H1 (cell line): ENCODE measurements around the gene PSMD7. TPM values are rescaled to one million over a fixed set of nuclear protein-coding genes. Genes with fewer than 3 reads are reported as not detected.
A peak's percentile ranks its signal among the peaks of the same experiment; 100 is the strongest.

Experiments used
- CTCF ChIA-PET: fragments of 300-600 bp; sonication (Branson Sonifier 250); formaldehyde crosslinking; loops from one replicate; lab custom pipeline; 2021; ENCODE audit not compliant: partially characterized antibody; lab: Charles Lee
- POLR2A ChIA-PET: fragments of 300-600 bp; sonication (Branson Sonifier 250); formaldehyde crosslinking; loops from one replicate; lab custom pipeline; 2021; ENCODE audit warnings: inconsistent platforms; ENCODE audit not compliant: partially characterized antibody; lab: Charles Lee
- DNase-seq, 2 experiments: peaks; one replicate each; pipeline versions ENCODE4 v3.0.0 to v3.0.0-alpha.2; 2010 to 2022; ENCODE audit warnings: low spot score in 2 of 2, low read depth in 1 of 2, mixed read lengths in 1 of 2
- FAIRE-seq: peaks from 2 replicates; lab custom pipeline; 2011; peaks lifted over from hg19 to GRCh38; lab: Jason Lieb, UNC
- H2AFZ ChIP-seq: 2 replicates; pipeline ENCODE4 v1.8.1; 2012; ENCODE audit warnings: low read length, inconsistent platforms
- H2AK5ac ChIP-seq: 2 replicates; pipeline ENCODE4 v1.6.1; 2013; ENCODE audit warnings: low read depth, low read length
- H2BK120ac ChIP-seq: replicated peaks from 2 replicates; pipeline ENCODE3; 2013; ENCODE audit warnings: low read depth, low read length, inconsistent platforms
- H2BK12ac ChIP-seq: 2 replicates; pipeline ENCODE4 v1.6.1; 2013; ENCODE audit warnings: low read depth, low read length
- H2BK15ac ChIP-seq: 2 replicates; pipeline ENCODE4 v1.6.1; 2013; ENCODE audit warnings: low read length
- H2BK20ac ChIP-seq: 2 replicates; pipeline ENCODE4 v1.6.1; 2013; ENCODE audit warnings: low read length
- H2BK5ac ChIP-seq: 2 replicates; pipeline ENCODE4 v1.6.1; 2013; ENCODE audit warnings: low read depth, low read length
- H3K14ac ChIP-seq: 2 replicates; pipeline ENCODE4 v1.6.1; 2013; ENCODE audit warnings: inconsistent platforms; ENCODE audit not compliant: insufficient read length
- H3K18ac ChIP-seq: 2 replicates; pipeline ENCODE4 v1.6.1; 2013; ENCODE audit warnings: low read length; ENCODE audit errors: extremely low read depth
- H3K23ac ChIP-seq: 2 replicates; pipeline ENCODE4 v1.6.1; 2013; ENCODE audit warnings: inconsistent platforms; ENCODE audit not compliant: insufficient read length
- H3K23me2 ChIP-seq: 2 replicates; pipeline ENCODE4 v1.6.1; 2013; ENCODE audit warnings: low read depth, low read length
- H3K27ac ChIP-seq: 2 replicates; pipeline ENCODE4 v1.6.1; 2011; ENCODE audit warnings: low read depth, low read length, inconsistent platforms
- H3K27me3 ChIP-seq, 4 experiments: replicated peaks in 1 of 4; 1 replicate in 1 of 4; 2 replicates in 3 of 4; pipeline versions ENCODE4 v1.6.1 to v1.8.1; 2011 to 2013; ENCODE audit warnings: low read length in 3 of 4, mild to moderate bottlenecking in 3 of 4, inconsistent platforms in 2 of 4, mixed read lengths in 2 of 4, moderate library complexity in 1 of 4; ENCODE audit not compliant: control insufficient read depth in 3 of 4, insufficient read depth in 3 of 4; ENCODE audit errors: extremely low read depth in 1 of 4
- H3K36me3 ChIP-seq, 4 experiments: 2 replicates each; pipeline versions ENCODE4 v1.6.1 to v1.8.1; 2011 to 2013; ENCODE audit warnings: mild to moderate bottlenecking in 4 of 4, low read length in 3 of 4, moderate library complexity in 2 of 4, control low read depth in 1 of 4, inconsistent platforms in 1 of 4; ENCODE audit not compliant: insufficient read depth in 4 of 4, control insufficient read depth in 2 of 4
- H3K4ac ChIP-seq: replicated peaks from 2 replicates; pipeline ENCODE3; 2013; ENCODE audit warnings: low read length, low read depth, mixed read lengths, inconsistent platforms; ENCODE audit not compliant: insufficient read length
- H3K4me1 ChIP-seq, 4 experiments: replicated peaks in 1 of 4; 1 replicate in 1 of 4; 2 replicates in 3 of 4; pipeline versions ENCODE4 v1.6.1 to v1.8.1; 2011 to 2013; ENCODE audit warnings: low read length in 3 of 4, inconsistent platforms in 2 of 4, mixed read lengths in 1 of 4; ENCODE audit not compliant: insufficient read depth in 4 of 4, control insufficient read depth in 3 of 4
- H3K4me2 ChIP-seq, 2 experiments: 2 replicates each; pipeline versions ENCODE4 v1.6.1 to v1.8.1; 2011 to 2013; ENCODE audit warnings: low read depth in 2 of 2, low read length in 2 of 2, control low read depth in 1 of 2, inconsistent platforms in 1 of 2, mild to moderate bottlenecking in 1 of 2; ENCODE audit not compliant: insufficient read depth in 1 of 2
- H3K4me3 ChIP-seq, 4 experiments: fragments of 200-600, 300-600 bp in 1 of 4; sonication (generic), shearing (Covaris generic), sonication (Bioruptor Twin) in 1 of 4; 2 replicates each; pipeline versions ENCODE4 v1.5.1 to v1.8.1; 2011 to 2016; ENCODE audit warnings: low read length in 4 of 4, low read depth in 3 of 4, control low read depth in 2 of 4, inconsistent platforms in 2 of 4, mild to moderate bottlenecking in 2 of 4, mixed read lengths in 1 of 4, moderate library complexity in 1 of 4; ENCODE audit not compliant: insufficient read depth in 2 of 4; ENCODE audit errors: extremely low read depth in 1 of 4
- H3K56ac ChIP-seq: replicated peaks from 2 replicates; pipeline ENCODE3; 2013; ENCODE audit warnings: low read depth, mild to moderate bottlenecking, mixed read lengths, low read length, inconsistent platforms; ENCODE audit not compliant: insufficient read length
- H3K79me1 ChIP-seq: 2 replicates; pipeline ENCODE4 v1.6.1; 2013; ENCODE audit warnings: low read depth, low read length, control low read depth
- H3K79me2 ChIP-seq, 2 experiments: 2 replicates each; pipeline versions ENCODE4 v1.6.1 to v1.8.1; 2012 to 2013; ENCODE audit warnings: low read length in 2 of 2, mild to moderate bottlenecking in 2 of 2, inconsistent platforms in 1 of 2; ENCODE audit not compliant: insufficient read depth in 2 of 2, control insufficient read depth in 1 of 2
- H3K9ac ChIP-seq, 4 experiments: replicated peaks in 1 of 4; 1 replicate in 1 of 4; 2 replicates in 3 of 4; pipeline versions ENCODE4 v1.6.1 to v1.8.1; 2011 to 2013; ENCODE audit warnings: low read depth in 3 of 4, low read length in 3 of 4, control low read depth in 2 of 4, mild to moderate bottlenecking in 2 of 4, moderate library complexity in 2 of 4, inconsistent platforms in 1 of 4; ENCODE audit errors: extremely low read depth in 1 of 4
- H3K9me3 ChIP-seq, 2 experiments: 2 replicates each; pipeline versions ENCODE4 v1.6.1 to v1.8.1; 2012 to 2013; ENCODE audit warnings: mild to moderate bottlenecking in 2 of 2, moderate library complexity in 2 of 2, control low read depth in 1 of 2, inconsistent platforms in 1 of 2, low read depth in 1 of 2, low read length in 1 of 2, mixed read lengths in 1 of 2; ENCODE audit not compliant: insufficient read depth in 2 of 2
- H4K20me1 ChIP-seq, 2 experiments: replicated peaks in 1 of 2; 2 replicates each; pipeline versions ENCODE3 to v1.8.1; 2011 to 2013; ENCODE audit warnings: inconsistent platforms in 2 of 2, low read length in 2 of 2, mild to moderate bottlenecking in 1 of 2; ENCODE audit not compliant: insufficient read depth in 2 of 2, control insufficient read depth in 1 of 2
- H4K5ac ChIP-seq: 2 replicates; pipeline ENCODE4 v1.6.1; 2013; ENCODE audit warnings: low read length, low read depth, mixed read lengths, inconsistent platforms; ENCODE audit not compliant: insufficient read length
- H4K8ac ChIP-seq: 2 replicates; pipeline ENCODE4 v1.8.0; 2013; ENCODE audit warnings: mild to moderate bottlenecking, moderate library complexity, low read length, inconsistent platforms; ENCODE audit not compliant: insufficient read depth; ENCODE audit errors: extremely low read depth
- H4K91ac ChIP-seq: replicated peaks from 2 replicates; pipeline ENCODE3; 2013; ENCODE audit warnings: low read length, mixed read lengths, inconsistent platforms; ENCODE audit not compliant: insufficient read length
- CHD1 ChIP-seq: IDR thresholded peaks from 2 replicates; pipeline ENCODE4 v1.6.1; 2012; ENCODE audit warnings: low read depth, low read length, improper control_type of control experiment
- CHD2 ChIP-seq: IDR thresholded peaks from 2 replicates; pipeline ENCODE4 v1.6.1; 2012; ENCODE audit warnings: low read length, improper control_type of control experiment
- CREB1 ChIP-seq: IDR thresholded peaks from 2 replicates; pipeline ENCODE4 v1.6.1; 2012; ENCODE audit warnings: inconsistent platforms
- EZH2 ChIP-seq: fragments of 200-600 bp; sonication (generic); IDR thresholded peaks from 2 replicates; pipeline ENCODE4 v1.7.1; 2012; ENCODE audit warnings: low read depth, mild to moderate bottlenecking, moderate library complexity, low read length, inconsistent platforms; ENCODE audit not compliant: severe bottlenecking
- JUN ChIP-seq: IDR thresholded peaks from 2 replicates; pipeline ENCODE4 v1.6.1; 2011; ENCODE audit warnings: low read depth, mild to moderate bottlenecking, improper control_type of control experiment, low read length
- MAX ChIP-seq: IDR thresholded peaks from 2 replicates; pipeline ENCODE4 v1.6.1; 2012; ENCODE audit warnings: inconsistent platforms
- POLR2A ChIP-seq, 2 experiments: IDR thresholded peaks; 1 replicate in 1 of 2; 2 replicates in 1 of 2; pipeline ENCODE4 v1.6.1; 2011; ENCODE audit warnings: low read depth in 2 of 2, low read length in 2 of 2, mild to moderate bottlenecking in 2 of 2; ENCODE audit errors: control extremely low read depth in 1 of 2
- POLR2AphosphoS5 ChIP-seq: IDR thresholded peaks from 2 replicates; pipeline ENCODE4 v1.6.1; 2011; ENCODE audit warnings: low read depth, low read length
- RFX5 ChIP-seq: IDR thresholded peaks from 2 replicates; pipeline ENCODE4 v1.6.1; 2011; ENCODE audit warnings: low read depth, low read length, improper control_type of control experiment, borderline replicate concordance
- SIX5 ChIP-seq: IDR thresholded peaks from 2 replicates; pipeline ENCODE4 v1.6.1; 2011; ENCODE audit warnings: mild to moderate bottlenecking, low read depth, low read length
- SP1 ChIP-seq: IDR thresholded peaks from 2 replicates; pipeline ENCODE4 v1.6.1; 2011; ENCODE audit warnings: low read depth, low read length
- TEAD4 ChIP-seq: IDR thresholded peaks from 2 replicates; pipeline ENCODE4 v1.6.1; 2012; ENCODE audit warnings: low read depth, low read length, inconsistent platforms, mixed read lengths
- WGBS, 2 experiments: shearing (Covaris generic) in 1 of 2; methylation state at CpG; one replicate each; pipeline versions ENCODE4 v1.1.6 to v1.1.7; 2013 to 2015; ENCODE audit warnings: low lambda C conversion rate in 2 of 2, mixed read lengths in 2 of 2, inconsistent platforms in 1 of 2, low coverage in 1 of 2, missing lambda C conversion rate in 1 of 2; ENCODE audit not compliant: insufficient replicate concordance in 2 of 2, insufficient coverage in 1 of 2, insufficient read length in 1 of 2; ENCODE audit errors: extremely low coverage in 1 of 2, missing lambda C conversion rate in 1 of 2; 5-methylcytosine and 5-hydroxymethylcytosine counted together
- polyA plus RNA-seq, 7 experiments: library from polyadenylated mRNA; depleted of rRNA in 3 of 7; stranded (reverse) in 5 of 7; unstranded in 2 of 7; fragments of >200 nt in 5 of 7; fragments of 200-250 nt in 2 of 7; gene quantifications; 1 replicate in 5 of 7; 2 replicates in 1 of 7; 4 replicates in 1 of 7; pipeline versions ENCODE4 v1.2.1 to v1.2.3, GENCODE V29; 2011 to 2013; ENCODE audit warnings: missing spikeins in 2 of 7, mixed read lengths in 2 of 7
- total RNA-seq: library from RNA; stranded (reverse); fragmentation: NEBNext Ultra II Directional; extraction: Animal tissue kit (Norgen Biotek cat#: 25700); gene quantifications from 2 replicates; pipeline ENCODE4 v1.2.1, GENCODE V29; 2021

PSMD7 gene
- total and polyA plus RNA-seq, 2 of the 8 experiments (the other 6 are each of a cell fraction or from before 2014, with no cell fraction given) = 91.1 to 148 TPM

GRCh38 chr16:74305281-74305680, 8.7 kb downstream of the PSMD7 start:
- Histone ChIP-seq H4K8ac (no peak overlapping the region), H4K5ac (no peak overlapping the region), H3K4ac (no peak overlapping the region), H2AFZ (no peak overlapping the region), H3K23me2 (no peaks in the 10 kb centered on the region), H3K79me1 (no peaks in the 10 kb centered on the region), H4K91ac (no peak overlapping the region), H2BK12ac (no peak overlapping the region), H2BK20ac (no peak overlapping the region), H3K4me2 (no peak overlapping the region), H3K9me3 (no peaks in the 10 kb centered on the region), H3K4me3 (no peak overlapping the region), H2BK15ac (no peak overlapping the region), H2BK120ac (no peak overlapping the region), H3K9ac (no peak overlapping the region), H3K4me1 (no peaks in the 10 kb centered on the region), H2AK5ac (no peak overlapping the region), H4K20me1 (peaks cover 6% of the 10 kb centered on the region in 2 experiments), H3K27me3 (no peaks in the 10 kb centered on the region), H3K79me2 (no peaks in the 10 kb centered on the region), H3K36me3 (peaks cover 40 to 67% (median 63%) of the 10 kb centered on the region in 4 experiments), H3K18ac (no peak overlapping the region), H3K56ac (no peak overlapping the region), H3K23ac (no peak overlapping the region), H3K14ac (no peak overlapping the region), H2BK5ac (no peak overlapping the region), H3K27ac (no peak overlapping the region)
- ChIA-PET CTCF (interaction anchor here (0.7 to 2.3 kb wide), 10 partner anchors 10 to 126 kb away, joined by 3 to 8 read pairs (median 3); no protein-coding TSS in a partner anchor), POLR2A (interaction anchor here (0.9 to 7.5 kb wide), 5 partner anchors 8 to 41 kb away, joined by 3 to 63 read pairs (median 10); partner anchors contain the start of gene PSMD7)
- TF ChIP-seq SP1 (no peak), TEAD4 (no peak), CHD1 (no peak), JUN (no peak), CHD2 (no peak), POLR2AphosphoS5 (peak; percentile 50; the same call in 1 of the 2 replicates), SIX5 (no peak), POLR2A (IDR thresholded peaks at IDR 0.05; ENCODE audit: control extremely low read depth in 1 of 2, low read depth in 2 of 2, low read length in 2 of 2) (peak in 1 of 2 experiments; percentile 14; a peak in 1 of 3 replicates), MAX (no peak), EZH2 (no peak), CREB1 (no peak), RFX5 (no peak)
- FAIRE-seq (no peak), DNase-seq (no peak)
- 92% methylated on average over 11 of the region's 11 CpGs; no CpG with 5 or more reads in 1 of the 2 experiments for WGBS, 2 experiments
